IMR-90 (cell line): ENCODE data around the gene RAPGEF5. TPM values are rescaled to one million over a fixed set of nuclear protein-coding genes. Genes with fewer than 3 reads are reported as not detected.

ENCODE experiments used
- ATAC-seq: fragments of 200-7000 bp; cut with Tn5 transposase; 2 replicates; pipeline ENCODE4 v1.9.1; 2020; ENCODE audit warnings: low read depth, mild to moderate bottlenecking, moderate library complexity
- BruUV-seq: library from RNA; stranded (reverse); fragments of 400-500 nt; replicated peaks from 2 replicates; lab custom pipeline; 2021; lab: Mats Ljungman, UMichigan
- CTCF ChIA-PET: fragments of 300-600 bp; formaldehyde crosslinking; extraction: SDS; loops from one replicate; lab custom pipeline; 2021; ENCODE audit warnings: antibody characterized with exemption; lab: Yijun Ruan, JAX
- POLR2A ChIA-PET: fragments of 300-600 bp; sonication (Branson Sonifier 250); formaldehyde crosslinking; loops from one replicate; lab custom pipeline; 2022; ENCODE audit warnings: antibody characterized with exemption; ENCODE audit not compliant: unreplicated experiment; lab: Charles Lee
- DNase-seq: peaks from one replicate; pipeline ENCODE4 v3.0.0; 2013
- H2AFZ ChIP-seq: replicated peaks from 2 replicates; pipeline ENCODE3; 2013; ENCODE audit warnings: low read length, mild to moderate bottlenecking; ENCODE audit not compliant: poor library complexity
- H2AK5ac ChIP-seq: 2 replicates; pipeline ENCODE4 v1.6.1; 2013; ENCODE audit warnings: low read depth, low read length, inconsistent platforms
- H2AK9ac ChIP-seq: replicated peaks from 2 replicates; pipeline ENCODE3; 2013; ENCODE audit warnings: mild to moderate bottlenecking, low read depth, low read length, moderate library complexity; ENCODE audit not compliant: poor library complexity
- H2BK120ac ChIP-seq: 2 replicates; pipeline ENCODE4 v1.6.1; 2013; ENCODE audit warnings: low read depth, low read length, inconsistent platforms
- H2BK15ac ChIP-seq: 3 replicates; pipeline ENCODE4 v1.6.1; 2013; ENCODE audit warnings: low read depth, low read length, inconsistent platforms
- H2BK20ac ChIP-seq: 2 replicates; pipeline ENCODE4 v1.6.1; 2013; ENCODE audit warnings: low read depth, mild to moderate bottlenecking, inconsistent platforms, low read length, moderate library complexity
- H2BK5ac ChIP-seq: 2 replicates; pipeline ENCODE4 v1.6.1; 2013; ENCODE audit warnings: mild to moderate bottlenecking, low read depth, low read length, inconsistent platforms; ENCODE audit not compliant: poor library complexity, severe bottlenecking
- H3K14ac ChIP-seq: replicated peaks from 2 replicates; pipeline ENCODE4 v1.6.1; 2013; ENCODE audit warnings: low read depth, low read length, inconsistent platforms
- H3K18ac ChIP-seq: 2 replicates; pipeline ENCODE4 v1.6.1; 2013; ENCODE audit warnings: low read depth, low read length, control low read depth
- H3K23ac ChIP-seq: 2 replicates; pipeline ENCODE4 v1.6.1; 2013; ENCODE audit warnings: low read depth, low read length, inconsistent platforms
- H3K27ac ChIP-seq: 2 replicates; pipeline ENCODE4 v1.5.1; 2013; ENCODE audit warnings: mild to moderate bottlenecking, control low read depth, low read length; ENCODE audit not compliant: insufficient read depth
- H3K27me3 ChIP-seq: 2 replicates; pipeline ENCODE4 v1.6.1; 2013; ENCODE audit warnings: low read length; ENCODE audit not compliant: control insufficient read depth, insufficient read depth
- H3K36me3 ChIP-seq: 2 replicates; pipeline ENCODE4 v1.6.1; 2013; ENCODE audit warnings: low read length, mixed read lengths; ENCODE audit not compliant: control insufficient read depth, insufficient read depth
- H3K4ac ChIP-seq: 2 replicates; pipeline ENCODE4 v1.6.1; 2013; ENCODE audit warnings: low read depth, low read length, inconsistent platforms
- H3K4me1 ChIP-seq: 2 replicates; pipeline ENCODE4 v1.6.1; 2013; ENCODE audit warnings: low read length, mixed read lengths; ENCODE audit not compliant: control insufficient read depth, insufficient read depth
- H3K4me2 ChIP-seq: 2 replicates; pipeline ENCODE4 v1.6.1; 2013; ENCODE audit warnings: low read depth, mild to moderate bottlenecking, control low read depth, low read length, moderate library complexity
- H3K4me3 ChIP-seq: 2 replicates; pipeline ENCODE4 v1.5.1; 2013; ENCODE audit warnings: low read depth, mild to moderate bottlenecking, control low read depth, low read length, moderate library complexity; ENCODE audit not compliant: insufficient read depth
- H3K56ac ChIP-seq: 2 replicates; pipeline ENCODE4 v1.6.1; 2013; ENCODE audit warnings: low read length, inconsistent platforms; ENCODE audit not compliant: insufficient read depth; ENCODE audit errors: extremely low read depth
- H3K79me1 ChIP-seq, 2 experiments: 2 replicates each; pipeline ENCODE4 v1.6.1; 2013; ENCODE audit warnings: low read length in 2 of 2, inconsistent platforms in 1 of 2, low read depth in 1 of 2
- H3K9ac ChIP-seq: 2 replicates; pipeline ENCODE4 v1.6.1; 2013; ENCODE audit warnings: low read depth, low read length, control low read depth
- H3K9me1 ChIP-seq: 2 replicates; pipeline ENCODE4 v1.6.1; 2013; ENCODE audit warnings: low read length, inconsistent platforms; ENCODE audit not compliant: insufficient read depth
- H3K9me3 ChIP-seq: 2 replicates; pipeline ENCODE4 v1.6.1; 2013; ENCODE audit warnings: low read length; ENCODE audit not compliant: control insufficient read depth, insufficient read depth
- H4K20me1 ChIP-seq: 2 replicates; pipeline ENCODE4 v1.6.1; 2013; ENCODE audit warnings: low read length, inconsistent platforms; ENCODE audit not compliant: insufficient read depth
- H4K5ac ChIP-seq: 2 replicates; pipeline ENCODE4 v1.6.1; 2013; ENCODE audit warnings: mild to moderate bottlenecking, low read depth, low read length, control low read depth
- H4K8ac ChIP-seq, 2 experiments: 2 replicates each; pipeline ENCODE4 v1.6.1; 2013; ENCODE audit warnings: low read depth in 2 of 2, low read length in 2 of 2, control low read depth in 1 of 2, inconsistent platforms in 1 of 2
- H4K91ac ChIP-seq: 2 replicates; pipeline ENCODE4 v1.6.1; 2013; ENCODE audit warnings: low read depth, low read length, inconsistent platforms; ENCODE audit not compliant: insufficient read depth
- BHLHE40 ChIP-seq: fragments of 150-350 bp; IDR thresholded peaks from 2 replicates; pipeline ENCODE4 v1.6.1; 2016; ENCODE audit warnings: mild to moderate bottlenecking, low read depth, low read length
- CEBPB ChIP-seq: IDR thresholded peaks from 2 replicates; pipeline ENCODE4 v1.6.1; 2012; ENCODE audit warnings: low read depth, low read length, improper control_type of control experiment
- CHD1 ChIP-seq: IDR thresholded peaks from 2 replicates; pipeline ENCODE4 v1.6.1; 2012; ENCODE audit warnings: low read depth, low read length, improper control_type of control experiment
- MAFK ChIP-seq: IDR thresholded peaks from 2 replicates; pipeline ENCODE4 v1.6.1; 2012; ENCODE audit warnings: low read depth, low read length, improper control_type of control experiment
- MAZ ChIP-seq: IDR thresholded peaks from 2 replicates; pipeline ENCODE4 v1.6.1; 2012; ENCODE audit warnings: low read depth, mild to moderate bottlenecking, low read length, improper control_type of control experiment, moderate library complexity, borderline replicate concordance
- MXI1 ChIP-seq: IDR thresholded peaks from 2 replicates; pipeline ENCODE4 v1.6.1; 2012; ENCODE audit warnings: low read depth, mild to moderate bottlenecking, low read length, moderate library complexity, borderline replicate concordance
- NFE2L2 ChIP-seq: fragments of 150-350 bp; IDR thresholded peaks from 2 replicates; pipeline ENCODE4 v1.6.1; 2016; ENCODE audit warnings: low read depth, mild to moderate bottlenecking, low read length
- RAD21 ChIP-seq: IDR thresholded peaks from 2 replicates; pipeline ENCODE4 v1.6.1; 2012; ENCODE audit warnings: low read length, improper control_type of control experiment
- RCOR1 ChIP-seq: IDR thresholded peaks from 2 replicates; pipeline ENCODE4 v1.6.1; 2012; ENCODE audit warnings: mild to moderate bottlenecking, low read length, improper control_type of control experiment; ENCODE audit not compliant: insufficient replicate concordance
- RFX5 ChIP-seq: IDR thresholded peaks from 2 replicates; pipeline ENCODE4 v1.8.0; 2012; ENCODE audit warnings: low read depth, mild to moderate bottlenecking, low read length, moderate library complexity
- SMC3 ChIP-seq: fragments of 150-350 bp; IDR thresholded peaks from 2 replicates; pipeline ENCODE4 v1.6.1; 2016; ENCODE audit warnings: low read depth, mild to moderate bottlenecking, antibody characterized with exemption, low read length, moderate library complexity
- WGBS, 2 experiments: methylation state at CpG; one replicate each; pipeline versions ENCODE4 v1.1.5 to v1.1.7; 2013; ENCODE audit warnings: missing lambda C conversion rate in 2 of 2; ENCODE audit not compliant: insufficient read length in 1 of 2; ENCODE audit errors: extremely low coverage in 2 of 2; 5-methylcytosine and 5-hydroxymethylcytosine counted together
- dilution Hi-C: fragments of 300-500 bp; cut with HindIII; formaldehyde crosslinking; loops from one replicate; pipeline ENCODE4 v1.14.3; 2018; ENCODE audit warnings: low sequenced_read_pairs; ENCODE audit not compliant: unreplicated experiment
- in situ Hi-C: fragments of 300-500 bp; cut with MboI; formaldehyde crosslinking; loops from 3 replicates; pipeline ENCODE4 v1.14.3; 2019; ENCODE audit warnings: low sequenced_read_pairs, inconsistent platforms, mixed read lengths
- intact Hi-C: fragments of 100-400 bp; cut with micrococcal nuclease; formaldehyde crosslinking; loops from 2 replicates; pipeline ENCODE4 v1.10.0; 2022
- polyA plus RNA-seq, 3 experiments: library from polyadenylated mRNA; depleted of rRNA; stranded (reverse); fragments of >200 nt; gene quantifications; 2 replicates each; pipeline ENCODE4 v1.2.3, GENCODE V29; 2012; ENCODE audit warnings: low replicate concordance in 1 of 3
- total RNA-seq: library from RNA; depleted of rRNA; stranded (reverse); fragments of >200 nt; gene quantifications from 2 replicates; pipeline ENCODE4 v1.2.3, GENCODE V29; 2012
- TF ChIP-seq, protein P1 (sequence below): fragments of 150-350 bp; IDR thresholded peaks from 2 replicates; pipeline ENCODE4 v1.6.1; 2016; ENCODE audit warnings: low read depth, mild to moderate bottlenecking, low read length, moderate library complexity, borderline replicate concordance
- TF ChIP-seq, protein P2 (sequence below): fragments of 150-350 bp; IDR thresholded peaks from 2 replicates; pipeline ENCODE4 v1.6.1; 2017; ENCODE audit warnings: mild to moderate bottlenecking, antibody characterized with exemption, low read length, low read depth
- TF ChIP-seq, protein P3 (sequence below): conservative IDR thresholded peaks from 2 replicates; pipeline ENCODE4 v1.5.1; 2012; ENCODE audit warnings: mild to moderate bottlenecking, low read depth, low read length, improper control_type of control experiment

Gene RAPGEF5
- total and polyA plus RNA-seq, 2 of the 4 experiments (the other 2 are of a cell fraction): 0.05 to 0.18 TPM

- Histone ChIP-seq H3K27me3 (peaks cover 10% of the 10 kb centered on the region), H2BK120ac (no peak overlapping the region), H3K9ac (no peak overlapping the region), H2AFZ (peak overlapping the region; percentile 58), H3K4me3 (no peak overlapping the region), H3K56ac (no peak overlapping the region), H2AK9ac (no peak overlapping the region), H2BK5ac (no peak overlapping the region), H3K4me2 (no peak overlapping the region), H3K23ac (no peak overlapping the region), H3K27ac (no peak overlapping the region), H4K5ac (no peak overlapping the region), H3K14ac (no peak overlapping the region), H2AK5ac (no peak overlapping the region), H3K4me1 (no peaks in the 10 kb centered on the region), H3K18ac (no peak overlapping the region), H3K36me3 (no peaks in the 10 kb centered on the region), H4K20me1 (no peaks in the 10 kb centered on the region), H4K8ac (no peak overlapping the region), H3K9me3 (no peaks in the 10 kb centered on the region; the same call in 1 of the 2 replicates), H3K79me1 (no peaks in the 10 kb centered on the region), H4K91ac (no peak overlapping the region), H2BK20ac (no peak overlapping the region), H2BK15ac (no peak overlapping the region), H3K9me1 (no peaks in the 10 kb centered on the region), H3K4ac (no peak overlapping the region)
- DNase-seq (peak; percentile 33), ATAC-seq (no peak)
- in situ Hi-C loops (loop anchor here (25.0 kb wide), 1 partner anchor 940 kb away; no protein-coding TSS in a partner anchor), intact Hi-C loops (no loop called here), dilution Hi-C loops (loop anchor here (25.0 kb wide), 1 partner anchor 365 kb away; no protein-coding TSS in a partner anchor)
- 68% methylated on average over 3 of the region's 8 CpGs; no CpG with 5 or more reads in 1 of the 2 experiments for WGBS, 2 experiments
- CTCF ChIA-PET: no interaction called here
- POLR2A ChIA-PET: no interaction called here
- BruUV-seq: no TSS peak
- TF ChIP-seq RAD21: no peak
- TF ChIP-seq MAZ: no peak
- no peak for TF ChIP-seq CEBPB
- TF ChIP-seq MXI1: no peak
- TF ChIP-seq, protein P1, sequence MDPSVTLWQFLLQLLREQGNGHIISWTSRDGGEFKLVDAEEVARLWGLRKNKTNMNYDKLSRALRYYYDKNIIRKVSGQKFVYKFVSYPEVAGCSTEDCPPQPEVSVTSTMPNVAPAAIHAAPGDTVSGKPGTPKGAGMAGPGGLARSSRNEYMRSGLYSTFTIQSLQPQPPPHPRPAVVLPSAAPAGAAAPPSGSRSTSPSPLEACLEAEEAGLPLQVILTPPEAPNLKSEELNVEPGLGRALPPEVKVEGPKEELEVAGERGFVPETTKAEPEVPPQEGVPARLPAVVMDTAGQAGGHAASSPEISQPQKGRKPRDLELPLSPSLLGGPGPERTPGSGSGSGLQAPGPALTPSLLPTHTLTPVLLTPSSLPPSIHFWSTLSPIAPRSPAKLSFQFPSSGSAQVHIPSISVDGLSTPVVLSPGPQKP: no peak
- no peak for TF ChIP-seq RCOR1
- no peak for TF ChIP-seq RFX5
- TF ChIP-seq MAFK: no peak
- no peak for TF ChIP-seq CHD1
- TF ChIP-seq, protein P2, sequence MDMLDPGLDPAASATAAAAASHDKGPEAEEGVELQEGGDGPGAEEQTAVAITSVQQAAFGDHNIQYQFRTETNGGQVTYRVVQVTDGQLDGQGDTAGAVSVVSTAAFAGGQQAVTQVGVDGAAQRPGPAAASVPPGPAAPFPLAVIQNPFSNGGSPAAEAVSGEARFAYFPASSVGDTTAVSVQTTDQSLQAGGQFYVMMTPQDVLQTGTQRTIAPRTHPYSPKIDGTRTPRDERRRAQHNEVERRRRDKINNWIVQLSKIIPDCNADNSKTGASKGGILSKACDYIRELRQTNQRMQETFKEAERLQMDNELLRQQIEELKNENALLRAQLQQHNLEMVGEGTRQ: no peak
- no peak for TF ChIP-seq NFE2L2
- no peak for TF ChIP-seq SMC3
- TF ChIP-seq, protein P3, sequence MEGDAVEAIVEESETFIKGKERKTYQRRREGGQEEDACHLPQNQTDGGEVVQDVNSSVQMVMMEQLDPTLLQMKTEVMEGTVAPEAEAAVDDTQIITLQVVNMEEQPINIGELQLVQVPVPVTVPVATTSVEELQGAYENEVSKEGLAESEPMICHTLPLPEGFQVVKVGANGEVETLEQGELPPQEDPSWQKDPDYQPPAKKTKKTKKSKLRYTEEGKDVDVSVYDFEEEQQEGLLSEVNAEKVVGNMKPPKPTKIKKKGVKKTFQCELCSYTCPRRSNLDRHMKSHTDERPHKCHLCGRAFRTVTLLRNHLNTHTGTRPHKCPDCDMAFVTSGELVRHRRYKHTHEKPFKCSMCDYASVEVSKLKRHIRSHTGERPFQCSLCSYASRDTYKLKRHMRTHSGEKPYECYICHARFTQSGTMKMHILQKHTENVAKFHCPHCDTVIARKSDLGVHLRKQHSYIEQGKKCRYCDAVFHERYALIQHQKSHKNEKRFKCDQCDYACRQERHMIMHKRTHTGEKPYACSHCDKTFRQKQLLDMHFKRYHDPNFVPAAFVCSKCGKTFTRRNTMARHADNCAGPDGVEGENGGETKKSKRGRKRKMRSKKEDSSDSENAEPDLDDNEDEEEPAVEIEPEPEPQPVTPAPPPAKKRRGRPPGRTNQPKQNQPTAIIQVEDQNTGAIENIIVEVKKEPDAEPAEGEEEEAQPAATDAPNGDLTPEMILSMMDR: no peak
- no peak for TF ChIP-seq BHLHE40
Measured at GRCh38 chr7:22121702-22122474, 235.1 kb downstream of the RAPGEF5 start.
